Astrocyte (in vitro differentiated cells and primary cell): ENCODE results near the gene LAYN. TPM values are rescaled to one million over a fixed set of nuclear protein-coding genes. Genes with fewer than 3 reads are reported as not detected.

Experiments
- DNase-seq: peaks from one replicate; pipeline ENCODE4 v3.0.0-alpha.2; 2010; ENCODE audit warnings: low read depth
- FAIRE-seq: peaks from 2 replicates; lab custom pipeline; 2011; peaks lifted over from hg19 to GRCh38; lab: Jason Lieb, UNC
- H2AFZ ChIP-seq: 2 replicates; pipeline ENCODE4 v1.6.0; 2012; ENCODE audit warnings: low read depth, low read length, inconsistent platforms
- H3K27ac ChIP-seq: 2 replicates; pipeline ENCODE4 v1.5.1; 2011; ENCODE audit warnings: low read depth, low read length, inconsistent platforms
- H3K27me3 ChIP-seq: 2 replicates; pipeline ENCODE4 v1.6.0; 2011; ENCODE audit warnings: low read length, inconsistent platforms; ENCODE audit not compliant: insufficient read depth
- H3K36me3 ChIP-seq: 2 replicates; pipeline ENCODE4 v1.5.1; 2011; ENCODE audit warnings: low read length, inconsistent platforms; ENCODE audit not compliant: insufficient read depth
- H3K4me1 ChIP-seq: 2 replicates; pipeline ENCODE4 v1.5.1; 2011; ENCODE audit warnings: low read length, inconsistent platforms; ENCODE audit not compliant: insufficient read depth
- H3K4me2 ChIP-seq: 2 replicates; pipeline ENCODE4 v1.6.0; 2012; ENCODE audit warnings: low read length, inconsistent platforms
- H3K4me3 ChIP-seq: 2 replicates; pipeline ENCODE4 v1.5.1; 2011; ENCODE audit warnings: low read depth, mild to moderate bottlenecking, low read length, inconsistent platforms; ENCODE audit not compliant: insufficient read depth
- H3K79me2 ChIP-seq: 2 replicates; pipeline ENCODE4 v1.6.0; 2012; ENCODE audit warnings: mild to moderate bottlenecking, low read length, inconsistent platforms; ENCODE audit not compliant: insufficient read depth
- H3K9ac ChIP-seq: 2 replicates; pipeline ENCODE4 v1.6.0; 2012; ENCODE audit warnings: mild to moderate bottlenecking, low read length, inconsistent platforms
- H3K9me3 ChIP-seq: 2 replicates; pipeline ENCODE4 v1.5.1; 2012; ENCODE audit warnings: low read depth, mild to moderate bottlenecking, low read length, inconsistent platforms; ENCODE audit not compliant: insufficient read depth
- H4K20me1 ChIP-seq: 2 replicates; pipeline ENCODE4 v1.6.0; 2012; ENCODE audit warnings: low read length, inconsistent platforms; ENCODE audit not compliant: insufficient read depth
- H3K27ac Mint-ChIP-seq: one replicate; pipeline ENCODE4 v1.8.0; 2021; ENCODE audit warnings: mild to moderate bottlenecking, mixed read lengths; ENCODE audit not compliant: unreplicated experiment
- H3K27me3 Mint-ChIP-seq: one replicate; pipeline ENCODE4 v1.8.0; 2021; ENCODE audit warnings: low read depth, mixed read lengths; ENCODE audit not compliant: unreplicated experiment
- H3K36me3 Mint-ChIP-seq: one replicate; pipeline ENCODE4 v1.8.0; 2021; ENCODE audit warnings: low read depth, mixed read lengths; ENCODE audit not compliant: unreplicated experiment
- H3K4me1 Mint-ChIP-seq: one replicate; pipeline ENCODE4 v1.8.0; 2021; ENCODE audit warnings: low read depth, mixed read lengths; ENCODE audit not compliant: unreplicated experiment
- H3K4me3 Mint-ChIP-seq: one replicate; pipeline ENCODE4 v1.8.0; 2021; ENCODE audit warnings: mild to moderate bottlenecking, moderate library complexity, mixed read lengths; ENCODE audit not compliant: unreplicated experiment
- H3K9me3 Mint-ChIP-seq: one replicate; pipeline ENCODE4 v1.8.0; 2021; ENCODE audit warnings: mild to moderate bottlenecking, mixed read lengths; ENCODE audit not compliant: unreplicated experiment
- CTCF ChIP-seq: IDR thresholded peaks from 2 replicates; pipeline ENCODE4 v1.5.1; 2011; ENCODE audit warnings: low read depth, mild to moderate bottlenecking, inconsistent platforms, low read length, moderate library complexity; ENCODE audit not compliant: insufficient read depth
- EZH2 ChIP-seq: IDR thresholded peaks from 2 replicates; pipeline ENCODE4 v1.6.1; 2012; ENCODE audit warnings: mild to moderate bottlenecking, low read length, inconsistent platforms; ENCODE audit not compliant: insufficient read depth
- total RNA-seq: library from RNA; stranded (reverse); gene quantifications from 2 replicates; pipeline ENCODE4 v1.2.1, GENCODE V29; 2021

Gene LAYN
- total RNA-seq, 1 donor from 2014 or later = 54.5 TPM

DNA sequence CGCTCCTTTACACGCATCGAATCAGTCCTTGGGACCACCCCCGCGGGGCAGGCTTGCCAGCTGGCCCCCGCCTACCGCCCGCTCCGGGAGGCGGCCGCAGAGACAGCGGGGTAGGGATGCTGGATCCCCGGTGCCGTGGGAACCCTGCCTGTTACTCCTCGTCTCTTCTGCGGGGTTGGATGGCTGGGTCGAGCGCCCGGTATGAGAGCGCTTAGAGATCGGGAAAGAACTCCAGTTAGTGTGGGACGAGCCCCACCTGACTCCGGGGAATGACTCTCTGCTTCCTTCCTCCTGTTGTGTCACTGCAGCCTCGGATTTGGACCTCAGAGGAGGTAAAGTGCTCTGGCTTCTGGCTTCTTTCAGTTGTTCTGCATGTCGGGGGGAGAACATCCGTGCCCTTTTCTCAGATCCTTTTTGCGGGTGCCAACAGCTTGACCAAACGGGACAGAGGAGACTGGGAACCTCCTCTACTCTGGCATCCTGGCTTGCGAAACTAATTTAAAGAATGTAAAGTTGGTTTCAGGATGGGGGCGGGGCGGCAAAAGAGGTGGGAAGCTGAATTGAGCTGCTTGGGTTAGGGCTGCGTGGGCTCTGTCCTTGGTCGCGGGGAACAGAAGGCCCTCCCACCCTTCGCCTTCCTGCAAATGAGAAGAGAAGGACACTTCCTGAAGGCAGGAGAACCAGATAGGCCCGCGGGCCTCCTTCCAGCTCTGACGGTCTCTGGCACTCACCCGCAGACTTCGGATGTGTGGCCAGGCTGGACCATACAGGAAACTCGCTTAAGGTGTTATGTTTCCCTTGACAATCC is 938 bp downstream of the LAYN start:
- peak overlapping the region; percentile 69 for H3K4me3 ChIP-seq
- peaks cover 21% of the 10 kb centered on the region for H3K79me2 ChIP-seq
- peaks cover 3% of the 10 kb centered on the region for H3K9me3 Mint-ChIP-seq
- H3K36me3 ChIP-seq = peaks cover 13% of the 10 kb centered on the region
- no peak for FAIRE-seq
- DNase-seq = peak; percentile 91
- peaks cover 15% of the 10 kb centered on the region for H3K36me3 Mint-ChIP-seq
- H3K4me1 Mint-ChIP-seq = peaks cover 13% of the 10 kb centered on the region
- peaks cover 10% of the 10 kb centered on the region for H4K20me1 ChIP-seq
- peak overlapping the region; percentile 90 for H3K9ac ChIP-seq
- peak overlapping the region; percentile 92 for H3K4me3 Mint-ChIP-seq
- TF ChIP-seq CTCF (no peak), EZH2 (no peak)
- no peaks in the 10 kb centered on the region for H3K9me3 ChIP-seq
- peak overlapping the region; percentile 99 for H2AFZ ChIP-seq
- H3K27ac ChIP-seq = peak overlapping the region; percentile 79
- H3K27me3 Mint-ChIP-seq = no peaks in the 10 kb centered on the region
- peak overlapping the region; percentile 91 for H3K27ac Mint-ChIP-seq
- peak overlapping the region; percentile 88 for H3K4me2 ChIP-seq
- H3K27me3 ChIP-seq = no peaks in the 10 kb centered on the region
- H3K4me1 ChIP-seq = peaks cover 25% of the 10 kb centered on the region

DNA sequence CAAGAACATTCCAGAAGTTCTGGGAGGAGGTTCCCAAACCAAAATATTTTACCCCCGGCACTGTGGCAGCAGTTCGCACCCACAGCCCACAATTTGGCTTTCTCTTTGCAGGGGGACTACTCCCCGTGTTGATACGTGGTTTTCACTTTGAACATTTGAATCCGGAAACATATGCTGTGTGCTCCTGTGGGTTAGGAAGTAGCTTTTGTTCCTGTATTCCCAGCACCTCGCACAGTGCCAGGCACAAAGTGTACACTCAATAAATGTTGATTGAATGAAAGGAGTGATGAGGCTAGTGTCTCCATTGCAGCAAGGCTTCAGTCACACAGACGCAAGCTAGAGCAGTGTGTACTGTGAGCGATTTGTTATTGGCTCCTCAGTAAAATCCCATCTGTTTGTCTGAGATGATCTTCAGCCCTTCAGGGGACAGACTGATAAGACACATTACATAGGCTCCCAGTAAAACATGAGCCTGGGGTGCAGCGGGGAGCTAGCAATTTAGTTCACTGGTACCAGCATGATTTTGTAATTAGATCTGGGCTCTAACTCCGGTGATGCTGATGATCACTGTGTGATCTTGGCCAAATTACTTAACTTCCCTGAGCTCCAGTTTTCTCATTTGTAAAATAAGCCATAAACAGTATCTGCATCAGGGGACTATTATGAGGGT is 2.2 kb downstream of the LAYN start:
- peak overlapping the region; percentile 88 for H3K4me2 ChIP-seq
- H3K9me3 Mint-ChIP-seq = peaks cover 3% of the 10 kb centered on the region
- H3K27ac ChIP-seq = no peak overlapping the region
- no peaks in the 10 kb centered on the region for H3K9me3 ChIP-seq
- H3K36me3 Mint-ChIP-seq = peaks cover 22% of the 10 kb centered on the region
- H3K79me2 ChIP-seq = peaks cover 21% of the 10 kb centered on the region
- no peak overlapping the region for H3K27ac Mint-ChIP-seq
- peaks cover 25% of the 10 kb centered on the region for H3K4me1 ChIP-seq
- no peak for FAIRE-seq
- H3K4me3 ChIP-seq = no peak overlapping the region
- no peak overlapping the region for H2AFZ ChIP-seq
- no peaks in the 10 kb centered on the region for H3K27me3 Mint-ChIP-seq
- peak overlapping the region; percentile 92 for H3K4me3 Mint-ChIP-seq
- H3K4me1 Mint-ChIP-seq = peaks cover 13% of the 10 kb centered on the region
- H3K36me3 ChIP-seq = peaks cover 13% of the 10 kb centered on the region
- TF ChIP-seq CTCF (no peak), EZH2 (no peak)
- H3K27me3 ChIP-seq = no peaks in the 10 kb centered on the region
- DNase-seq = no peak
- H4K20me1 ChIP-seq = peaks cover 10% of the 10 kb centered on the region
- H3K9ac ChIP-seq = peak overlapping the region; percentile 90
